ENCODE measurements around the gene DEXI.

DEXI gene

DNA sequence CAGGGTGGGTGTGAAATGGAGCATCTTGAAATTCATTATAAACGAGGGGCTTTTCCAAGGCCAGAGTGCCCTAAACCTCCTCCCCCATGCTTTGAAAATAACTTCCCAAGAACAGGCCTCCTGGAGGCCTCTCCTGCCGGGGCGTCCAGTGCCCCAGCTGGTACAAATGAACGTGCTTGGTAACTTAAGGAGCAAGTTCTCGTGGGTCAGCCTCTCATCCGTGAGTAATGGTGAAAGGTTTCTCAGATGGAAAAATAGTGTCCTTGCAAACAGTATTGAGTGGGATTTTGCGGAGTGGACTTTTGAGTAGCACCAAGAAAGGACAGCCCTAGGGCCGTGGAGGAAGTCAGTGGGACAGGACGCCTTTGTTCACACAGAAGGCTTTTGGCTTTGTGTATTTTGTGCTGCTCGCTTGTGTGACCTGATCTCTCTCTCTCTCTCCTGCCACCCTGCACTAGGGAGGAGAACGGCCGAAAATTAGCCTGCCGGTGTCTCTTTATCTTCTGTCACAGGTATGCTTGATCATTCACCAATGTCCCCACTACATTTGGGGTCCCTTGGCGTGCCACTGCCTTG, 36.7 kb upstream of the DEXI start:
- FAIRE-seq (no peak), DNase-seq (ENCODE audit: insufficient read length, low spot score) (no peak)
- TF ChIP-seq, protein P1, sequence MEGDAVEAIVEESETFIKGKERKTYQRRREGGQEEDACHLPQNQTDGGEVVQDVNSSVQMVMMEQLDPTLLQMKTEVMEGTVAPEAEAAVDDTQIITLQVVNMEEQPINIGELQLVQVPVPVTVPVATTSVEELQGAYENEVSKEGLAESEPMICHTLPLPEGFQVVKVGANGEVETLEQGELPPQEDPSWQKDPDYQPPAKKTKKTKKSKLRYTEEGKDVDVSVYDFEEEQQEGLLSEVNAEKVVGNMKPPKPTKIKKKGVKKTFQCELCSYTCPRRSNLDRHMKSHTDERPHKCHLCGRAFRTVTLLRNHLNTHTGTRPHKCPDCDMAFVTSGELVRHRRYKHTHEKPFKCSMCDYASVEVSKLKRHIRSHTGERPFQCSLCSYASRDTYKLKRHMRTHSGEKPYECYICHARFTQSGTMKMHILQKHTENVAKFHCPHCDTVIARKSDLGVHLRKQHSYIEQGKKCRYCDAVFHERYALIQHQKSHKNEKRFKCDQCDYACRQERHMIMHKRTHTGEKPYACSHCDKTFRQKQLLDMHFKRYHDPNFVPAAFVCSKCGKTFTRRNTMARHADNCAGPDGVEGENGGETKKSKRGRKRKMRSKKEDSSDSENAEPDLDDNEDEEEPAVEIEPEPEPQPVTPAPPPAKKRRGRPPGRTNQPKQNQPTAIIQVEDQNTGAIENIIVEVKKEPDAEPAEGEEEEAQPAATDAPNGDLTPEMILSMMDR (IDR thresholded peaks at IDR 0.05; ENCODE audit: insufficient read depth, missing control alignments): no peak

DNA sequence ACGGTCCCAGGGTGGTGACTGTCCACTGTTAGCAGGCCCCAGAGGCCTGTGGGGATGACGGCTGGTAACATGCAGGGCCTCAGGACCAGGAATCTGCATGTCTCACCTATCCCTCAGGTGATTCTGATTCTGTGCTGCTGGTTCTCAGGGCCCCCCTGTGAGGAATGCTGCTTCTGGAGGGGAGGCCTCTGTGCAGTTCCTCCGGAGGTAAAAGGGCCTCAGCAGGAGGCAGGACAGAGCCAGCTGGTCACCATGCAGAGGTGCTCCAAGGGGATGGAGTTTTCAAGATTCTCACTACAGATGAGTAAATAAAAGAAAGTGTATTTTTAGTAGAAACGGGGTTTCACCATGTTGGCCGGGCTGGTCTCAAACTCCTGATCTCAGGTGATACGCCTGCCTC, 35.9 kb upstream of the DEXI start:
- TF ChIP-seq, protein P1 (IDR thresholded peaks at IDR 0.05; ENCODE audit: insufficient read depth, missing control alignments): no peak
- no peak for FAIRE-seq

DNA sequence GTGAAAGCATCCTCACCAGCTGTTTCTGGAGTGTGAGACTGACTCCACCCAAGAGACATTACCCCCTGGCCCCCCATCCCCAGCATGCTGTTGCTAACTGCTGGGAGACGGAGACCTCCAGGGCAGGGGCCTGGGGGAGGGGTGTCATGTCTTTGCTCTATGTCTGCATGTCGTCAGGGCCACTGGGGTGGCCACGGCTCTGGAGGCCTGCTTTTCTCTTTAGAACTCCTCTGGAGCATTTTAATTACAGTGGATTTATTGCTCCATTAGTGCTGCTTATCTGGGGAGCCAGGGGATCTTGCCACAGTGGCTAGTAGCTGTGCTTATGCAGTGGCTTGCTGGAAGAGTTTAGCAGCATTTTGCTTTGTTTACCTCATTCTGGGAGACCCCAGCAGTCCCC, 34.4 kb upstream of the DEXI start:
- no peak for FAIRE-seq
- TF ChIP-seq, protein P1 (IDR thresholded peaks at IDR 0.05; ENCODE audit: insufficient read depth, missing control alignments): no peak
- no peak for DNase-seq (ENCODE audit: insufficient read length, low spot score)

More for the DNA sequence above, 35.9 kb upstream of the DEXI start:
- no peak for DNase-seq (ENCODE audit: insufficient read length, low spot score)

DNA sequence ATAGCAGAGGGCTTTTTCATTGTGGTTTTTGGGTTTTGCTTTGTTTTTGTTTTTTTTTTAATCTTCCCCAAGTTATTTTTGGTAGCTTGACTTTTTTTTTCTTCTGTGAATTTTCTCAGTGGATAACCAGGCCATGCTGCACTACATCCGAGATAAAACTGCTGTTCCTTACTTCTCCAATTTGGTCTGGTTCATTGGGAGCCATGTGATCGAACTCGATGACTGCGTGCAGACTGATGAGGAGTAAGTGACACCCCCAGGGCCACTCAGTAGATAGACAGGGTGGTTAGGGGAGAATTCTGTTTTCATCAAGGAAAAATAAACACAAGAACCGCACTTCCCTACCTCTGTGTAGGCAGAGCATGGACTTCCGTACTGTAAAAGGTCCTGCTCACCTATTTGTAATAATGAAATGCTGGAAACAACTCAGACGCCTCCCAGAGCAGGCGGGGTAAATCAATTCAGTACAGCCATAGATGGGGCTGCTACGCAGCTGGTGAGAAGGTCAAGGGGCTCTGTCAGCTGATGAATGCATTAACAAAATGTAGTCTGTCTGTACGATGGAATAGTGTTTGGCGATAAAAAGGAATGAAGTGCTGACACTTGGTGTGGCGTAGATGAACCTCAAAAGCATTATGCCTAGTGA, 30.7 kb upstream of the DEXI start:
- TF ChIP-seq, protein P1 (IDR thresholded peaks at IDR 0.05; ENCODE audit: insufficient read depth, missing control alignments): no peak
- DNase-seq (ENCODE audit: insufficient read length, low spot score) (no peak), FAIRE-seq (no peak)

DNA sequence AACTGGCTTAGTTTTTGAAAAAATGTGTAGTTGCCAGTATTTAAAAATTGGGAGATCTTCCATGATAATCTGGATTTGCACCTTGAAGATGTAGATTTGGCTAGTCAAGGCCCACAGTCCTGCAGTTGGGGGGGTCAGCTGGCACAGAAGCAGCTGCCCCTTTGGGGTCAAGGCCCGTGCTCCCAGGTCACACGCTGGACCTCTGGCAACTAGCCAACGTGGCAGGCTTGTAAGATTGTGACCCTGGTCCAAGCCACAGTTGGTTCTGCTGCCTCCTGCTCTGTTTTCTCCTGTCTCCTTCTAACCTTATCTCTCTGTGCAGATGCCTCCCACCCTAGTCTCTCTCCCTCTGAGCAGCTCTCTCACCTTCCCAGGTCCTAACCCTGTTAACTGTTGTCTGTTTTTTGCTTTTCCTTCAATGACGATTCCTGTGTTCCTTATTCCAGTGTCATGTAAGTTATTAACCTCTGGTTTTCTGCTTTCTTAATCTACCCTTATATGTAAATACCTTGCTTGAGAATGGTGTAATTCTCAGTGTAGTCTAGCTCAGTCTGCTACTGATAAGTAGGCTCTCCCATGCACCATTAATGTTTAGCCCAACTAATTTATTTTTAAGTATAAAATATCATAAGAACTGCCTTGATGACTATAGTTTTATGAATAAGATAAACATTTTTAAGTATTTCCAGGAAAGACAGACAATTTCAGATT, 30.0 kb upstream of the DEXI start:
- no peak for FAIRE-seq
- no peak for DNase-seq (ENCODE audit: insufficient read length, low spot score)
- TF ChIP-seq, protein P1 (IDR thresholded peaks at IDR 0.05; ENCODE audit: insufficient read depth, missing control alignments): no peak

DNA sequence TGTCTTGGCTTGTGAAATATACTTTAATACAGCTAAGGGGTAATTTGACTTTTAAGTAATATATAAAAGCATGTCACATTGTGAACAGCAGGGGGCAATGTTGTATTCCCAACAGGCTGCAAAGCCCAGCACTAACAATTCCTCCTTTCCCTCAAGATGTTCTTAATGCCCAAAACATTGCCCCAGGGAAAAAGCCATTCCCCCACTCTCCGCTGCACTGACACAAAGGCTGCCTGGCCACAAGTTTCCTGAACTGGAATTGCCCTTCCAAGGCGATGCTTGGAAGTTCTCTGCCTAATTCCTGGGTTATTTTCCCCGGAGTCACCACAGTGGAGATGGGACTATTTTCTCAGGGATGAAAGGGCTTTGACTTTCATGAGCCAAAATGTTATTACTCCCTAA, 29.3 kb upstream of the DEXI start:
- TF ChIP-seq, protein P1 (IDR thresholded peaks at IDR 0.05; ENCODE audit: insufficient read depth, missing control alignments): peak; percentile 79
- FAIRE-seq: no peak
- DNase-seq (ENCODE audit: insufficient read length, low spot score): no peak

DNA sequence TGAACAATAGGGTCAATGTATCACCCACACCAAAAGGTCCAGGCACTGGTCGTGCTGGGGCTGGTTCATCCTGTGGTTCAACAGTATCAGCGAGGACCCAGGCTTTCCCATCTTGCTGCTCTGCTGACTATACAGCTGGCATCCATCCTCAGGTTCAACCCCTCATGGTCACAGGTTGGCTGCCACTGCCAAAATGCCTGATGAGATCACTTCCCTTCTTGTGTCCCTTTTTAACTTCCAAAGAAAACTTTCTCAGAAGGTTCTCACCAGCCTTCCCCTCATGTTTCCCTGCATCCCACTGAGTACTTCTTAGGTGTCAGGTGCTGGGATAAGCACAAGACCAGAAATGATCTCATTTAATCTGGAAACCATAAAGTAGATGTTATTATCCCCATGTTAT, 27.8 kb upstream of the DEXI start:
- FAIRE-seq (no peak), DNase-seq (ENCODE audit: insufficient read length, low spot score) (no peak)
- TF ChIP-seq, protein P1 (IDR thresholded peaks at IDR 0.05; ENCODE audit: insufficient read depth, missing control alignments): no peak

Measured in D721Med (cell line).